Measurements from ENCODE around the gene NUSAP1.
A peak's percentile ranks its signal among the peaks of the same experiment; 100 is the strongest.
"Not testable (repeated sequence)": the region's sequence is repeated elsewhere in the genome, so short reads cannot be mapped to it uniquely, and the experiment has no call there.

The NUSAP1 gene

DNA sequence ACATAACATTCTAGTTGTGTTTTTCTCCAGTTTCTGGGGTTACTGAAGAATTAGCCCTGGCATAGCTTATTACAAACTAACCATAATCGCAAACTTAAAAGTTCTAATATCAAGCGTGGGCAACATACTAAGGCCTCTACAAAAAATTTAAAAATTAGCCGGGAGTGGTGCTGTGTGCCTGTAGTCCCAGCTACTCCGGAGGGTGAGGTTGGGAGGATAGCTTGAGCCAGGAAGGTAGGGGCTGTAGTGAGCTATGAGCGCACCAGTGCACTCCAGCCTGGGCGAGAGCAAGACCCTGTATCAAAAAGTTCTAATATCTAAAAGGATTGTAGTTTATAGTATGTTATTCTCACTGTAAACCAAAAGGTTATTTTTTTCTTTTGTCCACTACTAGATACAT is 1.4 kb upstream of the NUSAP1 start:
- DNase-seq (ENCODE audit: low read depth, low spot score), result no peak

DNA sequence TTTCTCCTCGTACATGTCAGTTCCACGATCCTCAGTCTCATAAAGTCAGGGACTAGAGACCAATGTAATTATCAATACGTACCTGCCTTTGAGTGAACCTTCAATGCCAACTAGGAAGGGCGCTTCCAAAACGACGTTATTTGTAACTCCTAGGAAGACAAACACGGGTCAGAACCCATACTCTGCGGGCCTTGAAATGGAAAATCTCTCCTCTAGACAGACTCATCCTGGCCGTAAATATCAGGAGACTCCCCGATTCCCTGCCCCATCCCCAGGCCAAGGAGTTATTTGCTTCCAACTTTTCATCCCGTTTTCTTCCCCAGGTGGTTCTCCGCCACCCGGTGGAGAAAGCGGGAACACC is 868 bp upstream of the NUSAP1 start:
- H3K4me3 ChIP-seq (ENCODE audit: low read length), result peak overlapping the region; percentile 91
- no peak for DNase-seq (ENCODE audit: low read depth, low spot score)

More for the DNA sequence above, 1.4 kb upstream of the NUSAP1 start:
- H3K4me3 ChIP-seq (ENCODE audit: low read length), result peak overlapping the region; percentile 91

DNA sequence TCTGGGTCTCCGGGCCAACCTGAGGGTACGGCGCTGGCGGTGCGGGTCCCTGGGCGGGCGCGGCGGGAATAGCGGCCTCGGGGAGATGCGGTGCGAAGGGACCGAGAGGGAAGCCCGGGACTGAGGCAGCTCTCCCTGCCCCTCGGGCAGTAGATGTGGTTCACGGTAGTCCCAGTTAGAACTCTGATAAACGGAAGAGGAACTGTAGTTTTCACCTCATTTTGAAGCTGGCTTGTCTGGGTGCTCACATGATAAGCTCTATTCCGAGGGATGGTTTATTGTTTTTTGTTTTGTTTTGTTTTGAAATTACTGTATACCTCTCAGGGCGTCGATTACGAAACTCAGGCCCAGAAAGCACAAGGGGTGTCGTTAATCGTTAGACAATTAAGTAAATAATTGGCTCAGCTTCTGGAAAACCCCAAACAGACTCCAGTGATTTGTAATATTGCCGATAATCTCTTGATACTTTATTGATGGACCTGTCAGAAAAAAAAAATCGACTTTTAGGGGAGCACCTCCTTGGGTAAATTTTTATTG is 413 bp downstream of the NUSAP1 start:
- DNase-seq (ENCODE audit: low read depth, low spot score), result no peak
- H3K4me3 ChIP-seq (ENCODE audit: low read length), result peak overlapping the region; percentile 91

DNA sequence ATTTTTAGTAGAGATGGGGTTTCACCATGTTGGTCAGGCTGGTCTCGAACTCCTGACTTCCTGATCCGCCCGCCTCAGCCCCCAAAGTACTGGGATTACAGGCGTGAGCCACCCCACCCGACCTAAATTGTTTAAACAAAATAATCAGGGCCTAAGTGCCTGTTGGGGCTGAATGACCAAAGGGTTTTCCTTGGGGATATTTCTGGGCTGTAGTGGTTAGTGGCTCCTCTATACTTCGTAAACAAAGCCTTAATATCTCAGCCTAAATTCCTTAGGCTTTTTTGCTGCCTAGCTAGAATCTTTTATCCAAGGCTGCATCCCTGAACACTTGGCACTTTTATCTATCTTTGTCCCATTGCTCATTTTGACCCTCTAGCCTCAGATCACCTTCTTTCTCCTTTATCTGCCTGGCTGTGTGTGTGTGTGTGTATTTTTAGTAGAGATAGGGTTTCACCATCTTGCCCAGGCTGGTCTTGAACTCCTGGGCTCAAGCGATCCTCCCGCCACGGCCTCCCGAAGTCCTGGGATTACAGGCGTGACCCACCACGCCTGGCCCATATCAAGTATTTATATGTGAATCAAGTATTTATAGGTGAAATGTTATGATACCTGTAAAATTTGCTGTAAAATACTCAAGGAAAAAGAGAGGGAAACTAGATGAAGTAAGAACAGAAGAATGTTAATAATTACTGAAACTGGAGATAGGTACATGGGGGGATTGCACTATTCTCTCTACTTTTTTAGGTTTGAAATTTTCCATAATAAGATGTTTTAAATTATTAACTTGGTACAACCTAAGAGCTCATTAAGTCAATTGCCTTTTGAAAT is 1.8 kb downstream of the NUSAP1 start:
- DNase-seq (ENCODE audit: low read depth, low spot score), result no peak

DNA sequence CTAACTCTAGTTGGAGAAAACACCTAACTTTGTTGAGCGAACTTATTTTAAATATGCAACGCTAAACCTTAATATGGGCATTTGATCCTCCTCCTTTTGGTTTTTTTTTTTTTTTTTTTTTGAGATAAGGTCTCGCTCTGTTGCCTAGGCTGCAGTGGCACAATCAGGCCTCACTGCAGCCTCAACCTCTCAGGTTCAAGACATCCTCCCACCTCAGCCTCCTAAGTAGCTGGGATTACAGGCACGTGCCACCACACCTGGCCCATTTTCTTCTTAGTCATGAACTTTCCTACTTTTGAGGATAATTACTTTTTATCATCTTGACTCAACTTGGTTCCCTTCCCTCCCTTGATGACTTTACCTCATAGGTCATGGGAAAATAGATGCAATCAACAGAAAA is 3.9 kb downstream of the NUSAP1 start:
- DNase-seq (ENCODE audit: low read depth, low spot score), result peak; percentile 6
- no peak overlapping the region for H3K4me3 ChIP-seq (ENCODE audit: low read length)

More for the DNA sequence above, 1.8 kb downstream of the NUSAP1 start:
- H3K4me3 ChIP-seq (ENCODE audit: low read length), result peak overlapping the region; percentile 22

DNA sequence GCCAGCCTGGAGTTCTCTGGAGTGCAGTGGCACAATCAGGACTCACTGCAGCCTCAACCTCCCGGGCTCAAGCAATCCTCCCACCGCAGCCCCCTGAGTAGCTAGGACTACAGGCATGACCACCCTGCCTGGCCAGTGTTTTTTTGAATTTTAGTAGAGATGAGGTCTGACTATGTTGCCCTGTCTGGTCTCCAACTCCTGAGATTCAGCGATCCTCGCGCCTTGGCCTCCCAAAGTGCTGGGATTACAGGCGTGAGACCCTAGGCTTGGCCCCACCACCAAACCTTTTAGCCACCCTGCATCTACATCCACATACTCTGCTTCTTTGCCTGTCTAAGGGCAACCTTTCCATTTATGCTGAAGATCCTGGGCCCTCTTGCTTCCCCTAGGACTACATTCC is 4.4 kb downstream of the NUSAP1 start:
- no peak for DNase-seq (ENCODE audit: low read depth, low spot score)

DNA sequence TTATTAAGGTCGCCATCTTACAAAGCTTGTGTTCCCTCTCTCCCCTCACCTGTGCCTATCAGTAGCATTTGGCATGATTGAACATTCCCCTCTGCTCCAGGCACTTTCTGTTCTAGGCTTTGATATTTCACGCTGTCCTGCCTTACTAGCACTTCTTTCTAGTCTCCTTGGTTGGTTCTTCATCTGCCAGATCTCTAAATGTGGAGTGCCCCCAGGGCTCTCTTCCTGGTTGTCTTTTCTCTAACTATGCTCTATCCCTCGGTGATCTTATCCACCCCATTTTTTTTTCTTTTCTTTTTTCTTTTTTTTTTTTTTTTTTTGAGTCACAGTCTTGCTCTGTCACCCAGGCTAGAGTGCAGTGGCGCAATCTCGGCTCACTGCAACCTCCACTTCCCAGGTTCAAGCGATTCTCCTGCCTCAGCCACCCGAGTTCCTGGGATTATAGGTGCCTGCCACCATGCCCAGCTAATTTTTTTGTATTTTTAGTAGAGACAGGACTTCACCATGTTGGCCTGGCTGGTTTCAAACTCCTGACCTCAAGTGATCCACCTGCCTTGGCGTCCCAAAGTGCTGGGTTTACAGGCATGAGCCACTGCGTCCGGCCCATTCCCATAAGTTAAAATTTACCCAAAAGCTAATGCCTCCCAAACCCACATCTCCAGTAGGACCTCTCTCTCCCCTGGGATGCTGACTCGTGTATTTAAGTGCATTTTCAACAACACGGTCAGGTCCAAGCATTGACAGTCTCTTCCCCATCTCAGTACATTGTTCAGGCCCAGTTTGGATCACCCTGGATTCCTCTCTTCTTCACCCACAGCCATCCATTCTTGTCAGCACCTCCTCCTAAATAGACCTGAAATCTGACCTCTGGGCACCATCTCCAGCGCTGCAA is 5.2 kb downstream of the NUSAP1 start:
- H3K4me3 ChIP-seq (ENCODE audit: low read length), result no peak overlapping the region
- DNase-seq (ENCODE audit: low read depth, low spot score), result no peak

More for the DNA sequence above, 4.4 kb downstream of the NUSAP1 start:
- no peak overlapping the region for H3K4me3 ChIP-seq (ENCODE audit: low read length)

DNA sequence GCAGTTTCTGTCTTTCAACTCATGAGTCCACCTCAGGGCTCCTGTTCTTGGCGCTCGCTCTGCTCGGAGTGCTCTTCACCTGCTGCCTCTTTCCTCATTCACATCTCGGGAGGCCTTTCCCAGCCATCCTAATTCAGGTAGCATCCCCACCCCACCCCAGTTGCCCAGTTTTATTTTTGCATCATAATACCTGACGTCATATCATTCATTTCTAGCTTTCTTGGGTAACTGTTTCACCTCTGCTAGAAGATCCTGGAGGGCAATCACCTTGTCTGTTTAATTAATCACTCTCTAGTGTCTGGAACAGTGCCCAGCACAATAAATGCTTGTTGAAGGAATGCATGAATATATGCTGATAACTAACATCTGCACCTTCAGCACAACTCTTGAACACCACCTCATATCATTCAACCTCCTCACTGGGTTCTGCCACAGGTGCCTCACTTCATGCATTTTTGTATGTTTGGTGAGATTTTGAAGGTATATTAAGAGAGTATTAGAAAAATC is 7.6 kb downstream of the NUSAP1 start:
- H3K4me3 ChIP-seq (ENCODE audit: low read length), result no peak overlapping the region
- no peak for DNase-seq (ENCODE audit: low read depth, low spot score)

DNA sequence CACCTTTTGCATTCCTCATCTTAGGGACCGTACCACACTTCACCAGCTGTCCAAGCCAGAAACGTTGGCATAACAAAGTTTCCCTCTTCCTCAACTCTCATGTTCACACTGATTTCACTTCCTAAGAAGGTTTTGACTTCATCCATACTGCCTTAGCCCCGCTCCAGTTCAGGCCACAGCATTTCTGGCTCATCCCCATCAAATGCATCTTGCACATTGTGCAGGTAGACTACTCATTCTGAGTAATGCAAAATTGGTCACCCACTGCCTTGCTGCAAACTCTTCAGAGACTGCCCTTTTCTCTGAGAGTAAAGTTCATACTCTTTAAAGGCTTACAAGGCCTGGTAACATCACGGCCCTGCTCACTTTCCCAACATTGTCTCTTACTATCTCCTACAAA is 8.8 kb downstream of the NUSAP1 start:
- DNase-seq (ENCODE audit: low read depth, low spot score), result no peak
- no peak overlapping the region for H3K4me3 ChIP-seq (ENCODE audit: low read length)

DNA sequence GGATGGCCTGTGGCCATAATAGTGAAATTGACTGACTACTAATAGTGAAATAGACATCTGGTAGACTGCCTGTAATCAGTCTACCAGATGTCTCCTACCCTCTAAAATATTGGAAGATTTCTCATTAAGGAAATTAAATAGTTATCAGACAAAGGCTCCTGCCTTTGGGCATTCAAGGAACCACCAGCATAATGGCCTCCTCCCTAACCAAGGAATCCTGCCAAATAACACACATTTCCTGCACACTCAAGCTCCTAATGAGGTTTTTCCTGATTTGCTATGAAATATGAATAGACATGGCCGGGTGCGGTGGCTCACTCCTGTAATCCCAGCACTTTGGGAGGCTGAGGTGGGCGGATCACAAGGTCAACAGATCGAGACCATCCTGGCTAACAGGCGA is 14.6 kb downstream of the NUSAP1 start:
- H3K4me3 ChIP-seq (ENCODE audit: low read length), result no peak overlapping the region
- DNase-seq (ENCODE audit: low read depth, low spot score), result no peak

DNA sequence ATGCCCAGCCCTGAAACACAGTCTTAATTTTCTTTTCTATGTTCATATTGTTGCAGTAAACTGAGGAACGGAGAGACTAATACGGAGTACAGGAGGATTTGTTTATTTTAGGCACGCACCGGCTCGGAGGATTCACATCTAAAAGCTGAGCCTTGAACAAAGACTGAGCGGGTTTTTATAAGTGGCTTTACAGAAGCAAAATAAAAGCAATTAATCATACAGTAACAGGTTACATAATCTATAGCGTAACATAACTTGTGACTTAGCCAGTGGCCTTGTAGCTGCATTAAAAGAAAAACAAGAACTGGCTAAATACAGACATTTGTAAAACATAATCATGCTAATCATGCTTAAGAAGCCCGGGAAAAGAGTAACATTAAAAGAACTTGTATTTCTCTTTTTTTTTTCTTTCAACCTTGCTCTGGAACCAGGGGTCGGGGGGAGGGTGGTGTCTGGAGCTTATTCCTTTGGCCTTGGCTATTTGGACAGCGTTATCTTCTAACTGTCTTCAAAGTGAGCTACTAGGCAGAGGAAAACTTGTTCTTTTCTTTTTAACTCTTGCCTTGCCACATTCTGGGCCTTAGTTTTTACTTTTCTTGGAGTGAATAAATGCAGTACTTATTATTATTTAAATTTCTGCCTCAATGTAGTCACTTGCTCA is 17.5 kb downstream of the NUSAP1 start:
- H3K4me3 ChIP-seq (ENCODE audit: low read length), result no peak overlapping the region
- no peak for DNase-seq (ENCODE audit: low read depth, low spot score)

DNA sequence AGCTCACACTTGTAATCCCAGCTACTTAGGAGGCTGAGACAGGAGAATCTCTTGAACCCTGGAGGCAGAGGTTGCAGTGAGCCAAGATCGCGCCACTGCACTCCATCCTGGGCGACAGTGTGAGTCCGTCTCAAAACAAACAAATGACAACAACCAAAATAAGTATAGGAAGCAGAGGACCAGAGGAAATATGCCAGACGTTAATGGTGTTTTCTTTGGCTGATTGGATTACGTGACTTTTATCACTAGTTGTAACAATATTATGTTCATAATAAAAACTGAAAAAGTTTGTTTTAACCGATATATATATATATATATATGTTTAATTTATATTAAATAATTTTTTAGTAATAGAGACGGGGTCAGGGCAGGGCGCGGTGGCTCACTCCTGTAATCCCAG is 21.7 kb downstream of the NUSAP1 start:
- no peak overlapping the region for H3K4me3 ChIP-seq (ENCODE audit: low read length)
- DNase-seq (ENCODE audit: low read depth, low spot score), result no peak

DNA sequence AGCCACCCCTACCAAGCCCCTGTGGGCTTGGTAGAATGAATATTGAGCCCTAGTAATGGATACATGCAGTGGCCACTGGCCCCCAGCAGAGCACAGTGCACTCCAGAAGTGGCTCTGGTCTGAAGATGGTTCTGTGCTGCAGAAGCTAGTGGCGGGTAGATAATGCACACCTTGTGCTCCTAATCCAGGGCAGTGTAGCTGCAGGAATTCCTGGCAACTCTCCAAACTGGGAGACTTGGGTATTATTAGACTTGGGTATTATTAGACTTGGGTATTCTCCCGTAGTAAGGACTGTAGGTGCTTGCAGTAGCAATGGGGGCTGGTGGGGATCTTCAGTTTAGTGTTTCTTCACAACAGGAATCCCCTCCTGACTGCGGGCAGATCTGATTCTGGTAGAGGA is 34.7 kb downstream of the NUSAP1 start:
- DNase-seq (ENCODE audit: low read depth, low spot score), result no peak
- H3K4me3 ChIP-seq (ENCODE audit: low read length), result no peak overlapping the region

DNA sequence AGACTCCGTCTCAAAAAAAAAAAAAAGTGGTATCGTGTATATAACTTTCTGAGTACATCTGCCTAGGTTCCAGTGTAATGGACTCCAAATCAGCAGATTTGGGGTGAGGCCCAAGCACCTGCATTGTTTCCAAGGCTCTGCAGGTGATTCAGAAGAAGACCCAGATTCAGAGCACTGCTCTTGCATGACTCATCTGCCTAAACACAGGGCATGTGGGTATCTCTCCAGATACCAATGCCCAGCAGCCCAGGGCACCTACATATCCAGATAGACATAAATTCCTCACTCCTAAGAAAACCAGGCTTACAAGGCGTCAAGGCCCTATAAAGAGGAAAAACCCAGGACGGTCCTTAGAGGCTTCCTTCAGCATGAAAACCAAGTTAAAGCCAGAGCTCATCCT is 45.3 kb downstream of the NUSAP1 start:
- H3K4me3 ChIP-seq (ENCODE audit: low read length), result no peak overlapping the region
- no peak for DNase-seq (ENCODE audit: low read depth, low spot score)

DNA sequence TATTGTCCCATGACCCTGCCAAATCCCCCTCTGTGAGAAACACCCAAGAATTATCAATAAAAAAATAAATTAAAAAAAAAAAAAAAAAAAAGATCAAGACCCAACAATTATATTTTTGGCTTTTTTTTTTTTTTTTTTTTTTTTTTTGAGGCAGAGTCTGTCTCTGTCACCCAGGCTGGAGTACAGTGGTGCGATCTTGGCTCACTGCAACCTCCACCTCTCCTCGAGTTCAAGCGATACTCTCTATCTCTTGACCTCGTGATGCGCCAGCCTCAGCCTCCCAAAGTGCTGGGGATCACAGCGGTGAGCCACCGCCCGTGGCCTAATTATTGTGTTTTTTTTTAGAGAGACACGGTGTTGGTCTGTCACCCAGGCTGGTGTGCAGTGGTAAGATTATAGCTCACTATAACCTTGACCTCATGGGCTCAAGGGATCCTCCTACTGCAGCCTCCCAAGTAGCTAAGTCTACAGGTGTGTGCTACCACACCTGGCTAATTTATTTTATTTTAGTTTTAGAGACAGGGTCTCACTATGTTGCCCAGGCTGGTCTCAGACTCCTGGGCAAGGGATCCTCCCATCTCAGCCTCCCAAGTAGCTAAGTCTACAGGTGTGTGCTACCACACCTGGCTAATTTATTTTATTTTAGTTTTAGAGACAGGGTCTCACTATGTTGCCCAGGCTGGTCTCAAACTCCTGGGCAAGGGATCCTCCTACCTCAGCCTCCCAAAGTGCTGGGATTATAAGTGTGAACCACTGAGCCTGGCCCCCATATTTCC is 51.5 kb downstream of the NUSAP1 start:
- not testable (repeated sequence) for DNase-seq (ENCODE audit: low read depth, low spot score); H3K4me3 ChIP-seq (ENCODE audit: low read length)

DNA sequence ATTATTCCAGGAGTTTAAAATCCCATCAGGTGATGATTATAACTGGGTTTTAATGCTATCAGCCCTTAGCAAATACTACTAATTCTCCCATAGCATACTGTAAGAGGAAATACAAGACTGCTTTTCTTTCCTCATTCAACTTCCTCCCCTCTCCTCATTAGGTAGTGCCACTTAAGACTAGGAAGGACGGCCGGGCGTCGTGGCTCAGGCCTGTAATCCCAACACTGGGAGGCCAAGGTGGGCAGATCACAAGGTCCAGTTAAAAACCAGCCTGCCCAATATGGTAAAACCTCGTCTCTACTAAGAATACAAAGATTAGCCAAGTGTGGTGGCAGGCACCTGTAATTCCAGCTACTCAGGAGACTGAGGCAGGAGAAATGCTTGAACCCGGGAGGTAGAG is 55.0 kb downstream of the NUSAP1 start:
- no peak for DNase-seq (ENCODE audit: low read depth, low spot score)
- no peak overlapping the region for H3K4me3 ChIP-seq (ENCODE audit: low read length)

DNA sequence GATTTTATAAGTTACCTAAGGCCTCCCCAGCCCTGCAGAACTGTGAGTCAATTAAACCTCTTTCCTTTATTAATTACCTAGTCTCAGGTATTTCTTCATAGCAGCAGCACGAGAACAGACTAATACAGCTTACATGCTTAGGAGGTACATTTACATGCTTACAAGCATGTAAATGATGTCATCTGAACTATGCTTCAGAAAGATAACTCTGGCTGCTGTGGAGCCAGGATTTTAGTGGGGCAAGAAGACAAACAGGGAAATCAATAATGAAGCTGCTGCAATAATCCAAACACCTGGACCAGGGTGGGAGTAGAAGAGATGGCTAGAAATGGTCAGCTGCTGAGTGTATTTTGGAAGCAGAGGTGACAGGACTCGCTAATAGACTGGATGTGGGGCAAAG is 60.0 kb downstream of the NUSAP1 start:
- H3K4me3 ChIP-seq (ENCODE audit: low read length), result no peak overlapping the region
- DNase-seq (ENCODE audit: low read depth, low spot score), result no peak

DNA sequence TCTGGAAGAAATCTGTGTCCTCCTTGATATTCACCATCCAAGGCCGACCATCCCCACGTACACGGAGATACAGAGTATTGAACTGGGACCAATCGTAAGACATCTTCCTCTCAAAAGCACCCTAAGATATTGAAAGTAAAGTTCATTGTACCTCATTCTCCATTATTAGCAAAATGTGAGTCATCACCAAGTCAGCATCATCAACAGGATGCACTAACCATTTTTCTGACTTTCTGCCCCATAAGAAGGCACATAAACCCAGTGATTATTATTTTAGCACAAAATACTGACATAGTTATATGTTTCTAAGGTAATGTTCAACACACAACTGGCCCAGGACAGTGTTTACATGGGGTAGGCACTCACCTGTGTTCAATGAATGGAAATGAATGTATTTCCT is 62.2 kb downstream of the NUSAP1 start:
- no peak for DNase-seq (ENCODE audit: low read depth, low spot score)
- H3K4me3 ChIP-seq (ENCODE audit: low read length), result no peak overlapping the region

DNA sequence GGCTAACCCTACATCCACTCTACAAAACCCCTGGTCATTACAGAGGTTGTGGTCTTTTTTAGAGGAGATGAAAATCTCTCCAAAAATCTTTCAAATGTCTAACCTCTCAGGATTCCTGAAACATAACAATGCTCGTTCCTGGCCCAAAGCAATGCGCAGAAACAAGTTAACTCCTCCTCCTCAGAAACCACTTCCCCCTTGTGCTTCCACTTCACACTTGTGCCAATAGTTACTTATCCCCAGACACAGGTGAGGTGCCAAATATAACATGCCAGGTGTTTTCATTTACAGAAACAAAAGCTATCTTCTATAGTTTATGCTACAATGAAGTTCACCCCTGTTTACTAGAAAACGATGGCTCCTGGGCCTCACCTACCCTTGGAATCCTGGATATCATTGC is 63.4 kb downstream of the NUSAP1 start:
- H3K4me3 ChIP-seq (ENCODE audit: low read length), result no peak overlapping the region

More for the DNA sequence above, 63.4 kb downstream of the NUSAP1 start:
- DNase-seq (ENCODE audit: low read depth, low spot score), result no peak

Data from Jurkat, Clone E6-1 (cell line).